Measurements from ENCODE around the gene TBC1D22B.

The TBC1D22B gene

DNA sequence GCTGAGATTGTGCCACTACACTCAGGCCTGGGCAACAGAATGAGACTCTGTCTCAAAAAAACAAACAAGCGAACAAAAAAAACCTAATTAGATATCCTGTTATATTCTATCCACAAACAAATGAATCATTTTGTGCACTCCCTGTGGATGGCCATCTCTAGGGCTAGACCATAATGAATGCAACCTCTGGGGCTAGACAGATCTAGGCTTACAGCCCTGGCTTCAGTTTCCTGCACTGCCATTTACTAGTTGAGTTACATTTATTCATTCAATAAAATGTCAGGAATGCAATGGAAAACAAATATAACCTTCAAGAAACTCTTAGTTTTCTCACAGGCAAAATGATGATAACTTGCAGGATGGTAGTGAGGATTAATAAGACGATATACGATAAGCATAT lies 89.6 kb downstream of the TBC1D22B start:
- Histone ChIP-seq H3K4me3 (no peak overlapping the region), H3K27ac (no peak overlapping the region)
- DNase-seq (ENCODE audit: low spot score), result no peak
- no peak for TF ChIP-seq CTCF (IDR thresholded peaks at IDR 0.05)

GRCh38 chr6:37347670-37348111 lies 90.1 kb downstream of the TBC1D22B start:
- no peak for TF ChIP-seq CTCF (IDR thresholded peaks at IDR 0.05)
- H3K27ac ChIP-seq, result no peak overlapping the region
- no peak overlapping the region for H3K4me3 ChIP-seq
- DNase-seq (ENCODE audit: low spot score), result no peak

DNA sequence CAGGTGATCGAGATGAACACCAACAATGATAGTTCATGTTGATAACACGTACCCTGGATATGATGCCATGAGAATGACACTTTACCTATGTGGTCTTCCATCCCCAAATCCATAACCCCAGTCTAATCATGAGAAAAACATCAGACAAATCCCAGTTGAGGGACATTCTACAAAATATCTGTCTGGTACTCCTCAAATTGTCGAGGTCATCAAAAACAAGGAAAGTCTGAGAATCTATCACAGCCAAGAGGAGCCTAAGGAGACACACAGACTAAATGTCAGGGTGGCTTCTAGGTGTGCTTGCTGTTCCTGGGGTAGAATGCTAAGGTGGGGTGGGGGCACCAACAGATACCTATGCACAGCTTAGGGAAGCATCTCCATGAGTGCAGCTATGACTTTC lies 93.5 kb downstream of the TBC1D22B start:
- no peak for DNase-seq (ENCODE audit: low spot score)
- TF ChIP-seq CTCF (IDR thresholded peaks at IDR 0.05), result no peak
- H3K27ac ChIP-seq, result no peak overlapping the region
- no peak overlapping the region for H3K4me3 ChIP-seq

GRCh38 chr6:37352384-37352783 lies 94.8 kb downstream of the TBC1D22B start:
- DNase-seq (ENCODE audit: low spot score), result no peak
- no peak for TF ChIP-seq CTCF (IDR thresholded peaks at IDR 0.05)
- no peak overlapping the region for H3K27ac ChIP-seq
- H3K4me3 ChIP-seq, result no peak overlapping the region

GRCh38 chr6:37353761-37354525 lies 96.4 kb downstream of the TBC1D22B start, which contains the start of gene RNF8:
Gene RNF8 (plus strand): TSS chr6:37353983. CDS start chr6:37354165, 182 bp downstream.
- TF ChIP-seq CTCF (IDR thresholded peaks at IDR 0.05), result no peak
- H3K27ac ChIP-seq, result peak within 1 kb of the TSS; percentile 10 to 29
- peak within 1 kb of the TSS; percentile 82 for H3K4me3 ChIP-seq
- DNase-seq (ENCODE audit: low spot score), result peak; percentile 93

DNA sequence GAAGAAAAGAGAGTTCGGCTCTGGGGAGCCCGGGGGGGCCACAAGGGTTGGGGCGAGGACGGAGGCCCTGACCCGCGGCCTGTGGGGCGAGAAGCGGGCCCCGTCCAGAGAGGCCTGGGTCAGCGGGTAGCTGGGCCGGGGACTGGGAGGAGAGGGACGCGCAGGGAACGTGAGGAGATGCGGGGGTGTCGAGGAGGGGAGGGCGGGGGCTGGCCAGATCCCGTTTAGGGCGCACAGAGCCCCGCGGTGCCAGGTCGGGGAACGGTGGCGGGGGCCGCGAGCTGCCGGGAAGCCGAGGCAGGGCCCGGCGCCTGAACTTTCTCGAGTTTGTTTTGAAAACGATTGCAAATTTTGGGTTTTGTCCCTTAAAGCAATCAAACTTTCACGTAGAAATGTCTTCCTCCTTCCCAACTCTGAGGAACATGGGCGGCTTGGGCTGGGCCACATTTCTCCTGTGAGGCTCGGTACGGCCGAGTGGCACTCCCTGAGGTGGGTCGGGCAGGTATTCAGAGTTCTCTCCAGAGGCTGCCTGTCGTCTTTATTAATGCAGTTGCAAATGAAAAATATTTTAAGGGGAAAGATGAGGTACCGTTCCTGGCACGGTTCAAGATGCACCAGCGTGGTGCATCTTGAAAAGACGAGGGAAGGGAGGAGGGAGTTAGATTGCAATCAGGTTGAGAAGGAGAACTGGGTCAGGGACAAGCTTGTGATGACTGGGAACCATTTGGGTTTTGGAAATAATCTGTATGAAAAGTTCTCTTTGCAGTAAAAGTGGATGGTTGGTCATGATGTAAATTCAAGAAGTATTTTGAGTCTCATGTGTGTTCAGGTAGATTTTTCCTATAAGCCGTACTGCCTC lies 97.2 kb downstream of the TBC1D22B start:
- TF ChIP-seq CTCF (IDR thresholded peaks at IDR 0.05), result no peak
- no peak for DNase-seq (ENCODE audit: low spot score)
- peak overlapping the region; percentile 10 to 29 for H3K27ac ChIP-seq
- H3K4me3 ChIP-seq, result peak overlapping the region; percentile 82
